NCI-H2081 (cell line): ENCODE measurements around the gene PRSS1.
"Not testable (repeated sequence)": the region's sequence is repeated elsewhere in the genome, so short reads cannot be mapped to it uniquely, and the experiment has no call there.

Experiments
- DNase-seq, 2 experiments: peaks; one replicate each; lab custom pipeline; 2025; lab: John Stamatoyannopoulos, UW

Gene PRSS1

GRCh38 chr7:142749218-142749993, at the start of gene PRSS1:
Gene PRSS1, plus strand, starts transcription at chr7:142749472. Its CDS starts 13 bp downstream, at chr7:142749485.
- no peak for DNase-seq

GRCh38 chr7:142700935-142701334, 48.3 kb upstream of the PRSS1 start:
- DNase-seq: not testable (repeated sequence)

- no peak for DNase-seq
Measured at GRCh38 chr7:142703655-142704305, 45.5 kb upstream of the PRSS1 start.

- DNase-seq: not testable (repeated sequence)
Measured at GRCh38 chr7:142708726-142709125, 40.5 kb upstream of the PRSS1 start.

GRCh38 chr7:142709921-142710320, 39.4 kb upstream of the PRSS1 start:
- no peak for DNase-seq

GRCh38 chr7:142711196-142711595, 38.1 kb upstream of the PRSS1 start:
- no peak for DNase-seq

GRCh38 chr7:142711746-142712616, 37.3 kb upstream of the PRSS1 start:
- peak; percentile 38 to 60 for DNase-seq

GRCh38 chr7:142712617-142712957, 36.7 kb upstream of the PRSS1 start:
- DNase-seq: no peak

- peak in 1 of 2 experiments; percentile 34 for DNase-seq
Measured at GRCh38 chr7:142714375-142714774, 34.9 kb upstream of the PRSS1 start.

GRCh38 chr7:142716596-142716995, 32.7 kb upstream of the PRSS1 start:
- DNase-seq: no peak

- no peak for DNase-seq
Measured at GRCh38 chr7:142717453-142717852, 31.8 kb upstream of the PRSS1 start.

- DNase-seq: no peak
Measured at GRCh38 chr7:142718313-142718712, 31.0 kb upstream of the PRSS1 start.

GRCh38 chr7:142720172-142720773, 29.0 kb upstream of the PRSS1 start:
- DNase-seq: no peak

- no peak for DNase-seq
Measured at GRCh38 chr7:142720986-142721385, 28.3 kb upstream of the PRSS1 start.

GRCh38 chr7:142722248-142722794, 27.0 kb upstream of the PRSS1 start:
- no peak for DNase-seq

GRCh38 chr7:142733271-142733670, 16.0 kb upstream of the PRSS1 start:
- DNase-seq: no peak

GRCh38 chr7:142739923-142740492, 9.3 kb upstream of the PRSS1 start:
- no peak for DNase-seq

- no peak for DNase-seq
Measured at GRCh38 chr7:142740786-142741185, 8.5 kb upstream of the PRSS1 start.

- DNase-seq: not testable (repeated sequence)
Measured at GRCh38 chr7:142741932-142742331, 7.3 kb upstream of the PRSS1 start.

- no peak for DNase-seq
Measured at GRCh38 chr7:142745091-142745635, 4.1 kb upstream of the PRSS1 start.

GRCh38 chr7:142745745-142746144, 3.5 kb upstream of the PRSS1 start:
- no peak for DNase-seq
